WTC11 (cell line): ENCODE measurements around the gene VPS18. TPM values are rescaled to one million over a fixed set of nuclear protein-coding genes. Genes with fewer than 3 reads are reported as not detected.

ENCODE experiments used
- ATF1 ChIP-seq: sonication (generic); formaldehyde crosslinking; IDR thresholded peaks from 2 replicates; pipeline ENCODE4 v1.8.1; 2023; ENCODE audit warnings: mild to moderate bottlenecking, moderate library complexity, missing genetic modification reagents
- CREB1 ChIP-seq: sonication (generic); formaldehyde crosslinking; IDR thresholded peaks from 2 replicates; pipeline ENCODE4 v1.8.0; 2023; ENCODE audit warnings: mild to moderate bottlenecking, missing genetic modification reagents
- ELF4 ChIP-seq: sonication (generic); formaldehyde crosslinking; IDR thresholded peaks from 2 replicates; pipeline ENCODE4 v1.8.1; 2022; ENCODE audit warnings: low read depth, mild to moderate bottlenecking, moderate library complexity, missing genetic modification reagents
- FOXK1 ChIP-seq: sonication (generic); formaldehyde crosslinking; IDR thresholded peaks from 2 replicates; pipeline ENCODE4 v1.8.0; 2022; ENCODE audit warnings: mild to moderate bottlenecking, moderate library complexity, missing genetic modification reagents
- KAT7 ChIP-seq: sonication (generic); formaldehyde crosslinking; IDR thresholded peaks from 2 replicates; pipeline ENCODE4 v1.8.1; 2023; ENCODE audit warnings: missing genetic modification reagents, mild to moderate bottlenecking, borderline replicate concordance
- NFATC4 ChIP-seq: fragments of 250-450 bp; sonication (Bioruptor Pico); IDR thresholded peaks from 2 replicates; pipeline ENCODE4 v1.9.0; 2021; ENCODE audit warnings: mild to moderate bottlenecking
- NFE2L1 ChIP-seq: sonication (generic); formaldehyde crosslinking; IDR thresholded peaks from 2 replicates; pipeline ENCODE4 v1.8.1; 2023; ENCODE audit warnings: missing genetic modification reagents
- NFYB ChIP-seq: sonication (generic); formaldehyde crosslinking; conservative IDR thresholded peaks from 2 replicates; pipeline ENCODE4 v1.8.0; 2022; ENCODE audit warnings: low read depth, missing genetic modification reagents
- NR1H2 ChIP-seq: sonication (generic); formaldehyde crosslinking; IDR thresholded peaks from 2 replicates; pipeline ENCODE4 v1.9.0; 2021; ENCODE audit warnings: mild to moderate bottlenecking, moderate library complexity, missing genetic modification reagents
- NR3C1 ChIP-seq: sonication (generic); formaldehyde crosslinking; conservative IDR thresholded peaks from 2 replicates; pipeline ENCODE4 v1.8.1; 2023; ENCODE audit warnings: low read depth, mild to moderate bottlenecking, missing genetic modification reagents
- SMAD4 ChIP-seq: sonication (generic); formaldehyde crosslinking; IDR thresholded peaks from 2 replicates; pipeline ENCODE4 v1.8.0; 2022; ENCODE audit warnings: mild to moderate bottlenecking, missing genetic modification reagents
- SP1 ChIP-seq: sonication (generic); formaldehyde crosslinking; conservative IDR thresholded peaks from 2 replicates; pipeline ENCODE4 v1.8.1; 2022; ENCODE audit warnings: missing genetic modification reagents
- TCF7 ChIP-seq: sonication (generic); formaldehyde crosslinking; IDR thresholded peaks from 2 replicates; pipeline ENCODE4 v1.8.0; 2022; ENCODE audit warnings: mild to moderate bottlenecking, low read depth, missing genetic modification reagents, moderate library complexity
- TEAD1 ChIP-seq: sonication (generic); formaldehyde crosslinking; IDR thresholded peaks from 2 replicates; pipeline ENCODE4 v1.8.0; 2022; ENCODE audit warnings: mild to moderate bottlenecking, missing genetic modification reagents
- TP53 ChIP-seq: sonication (generic); formaldehyde crosslinking; IDR thresholded peaks from 2 replicates; pipeline ENCODE4 v1.8.1; 2023; ENCODE audit warnings: mild to moderate bottlenecking, missing genetic modification reagents
- ZNF121 ChIP-seq: sonication (generic); formaldehyde crosslinking; IDR thresholded peaks from 2 replicates; pipeline ENCODE4 v1.8.0; 2023; ENCODE audit warnings: missing genetic modification reagents
- ZNF219 ChIP-seq: sonication (generic); formaldehyde crosslinking; IDR thresholded peaks from 2 replicates; pipeline ENCODE4 v1.8.0; 2023; ENCODE audit warnings: missing genetic modification reagents, mild to moderate bottlenecking, borderline replicate concordance
- ZNF263 ChIP-seq: sonication (generic); formaldehyde crosslinking; IDR thresholded peaks from 2 replicates; pipeline ENCODE4 v1.8.1; 2022; ENCODE audit warnings: low read depth, mild to moderate bottlenecking, moderate library complexity, missing genetic modification reagents
- ZNF423 ChIP-seq: fragments of 250-450 bp; sonication (Bioruptor Pico); IDR thresholded peaks from 2 replicates; pipeline ENCODE4 v2.1.2; 2022; ENCODE audit warnings: mild to moderate bottlenecking, moderate library complexity
- total RNA-seq: library from RNA; stranded (reverse); gene quantifications from 3 replicates; pipeline ENCODE4 v1.2.3, GENCODE V29; 2021
- TF ChIP-seq, protein P1 (sequence below): sonication (generic); formaldehyde crosslinking; IDR thresholded peaks from 2 replicates; pipeline ENCODE4 v1.8.1; 2023; ENCODE audit warnings: mild to moderate bottlenecking, missing genetic modification reagents
- TF ChIP-seq, protein P2 (sequence below): sonication (generic); formaldehyde crosslinking; IDR thresholded peaks from 2 replicates; pipeline ENCODE4 v1.8.0; 2022; ENCODE audit warnings: mild to moderate bottlenecking, missing genetic modification reagents
- TF ChIP-seq, protein P3 (sequence below): sonication (generic); formaldehyde crosslinking; IDR thresholded peaks from 2 replicates; pipeline ENCODE4 v1.8.0; 2022; ENCODE audit warnings: missing genetic modification reagents
- TF ChIP-seq, protein P4 (sequence below): sonication (generic); formaldehyde crosslinking; IDR thresholded peaks from 2 replicates; pipeline ENCODE4 v1.8.1; 2022; ENCODE audit warnings: low read depth, mild to moderate bottlenecking, moderate library complexity, missing genetic modification reagents, borderline replicate concordance
- TF ChIP-seq, protein P5 (sequence below): sonication (generic); formaldehyde crosslinking; conservative IDR thresholded peaks from 2 replicates; pipeline ENCODE4 v1.8.1; 2022; ENCODE audit warnings: mild to moderate bottlenecking, missing genetic modification reagents
- TF ChIP-seq, protein P6 (sequence below): fragments of 250-450 bp; sonication (Bioruptor Pico); IDR thresholded peaks from 2 replicates; pipeline ENCODE4 v1.9.0; 2021; ENCODE audit warnings: mild to moderate bottlenecking

The VPS18 gene
- total RNA-seq, 1 experiment from 2014 or later = 27.3 TPM

DNA sequence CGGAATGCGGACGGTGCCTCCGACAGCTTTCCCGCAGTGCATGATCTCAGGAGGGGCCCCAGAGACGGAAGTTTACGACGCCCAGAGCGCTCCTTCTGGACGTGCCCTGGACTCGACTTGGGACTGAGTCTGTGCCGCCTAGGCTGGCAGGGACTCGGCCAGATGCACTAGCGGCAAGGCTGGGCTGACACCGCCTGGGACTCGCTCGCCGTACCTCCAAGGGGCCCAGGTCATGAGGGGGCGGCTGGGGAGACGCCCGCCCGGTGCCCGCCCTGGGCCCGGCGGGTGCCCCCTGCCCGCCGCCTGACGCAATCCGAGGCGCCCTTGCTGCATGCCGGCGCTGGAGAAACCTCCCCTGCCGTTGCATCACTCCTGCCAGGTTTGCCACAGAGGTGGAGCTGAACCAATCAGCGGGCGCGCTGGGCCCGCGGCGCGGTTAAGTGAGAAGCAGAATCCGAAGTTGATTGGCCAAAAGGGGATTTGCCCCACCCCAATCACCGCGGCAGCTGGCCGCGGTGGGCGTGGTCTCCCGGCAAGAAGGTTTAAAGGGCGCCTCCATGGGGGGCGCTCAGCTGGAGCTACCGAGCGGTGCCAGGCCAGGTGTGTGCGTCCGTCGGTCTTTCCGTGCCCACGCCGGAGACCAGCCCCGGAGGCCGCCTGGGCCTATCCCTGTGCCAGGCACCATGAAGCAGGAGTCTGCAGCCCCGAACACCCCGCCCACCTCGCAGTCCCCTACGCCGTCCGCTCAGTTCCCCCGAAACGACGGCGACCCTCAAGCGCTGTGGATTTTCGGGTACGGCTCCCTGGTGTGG lies 58.9 kb downstream of the VPS18 start, which contains the start of gene CHAC1 (continued):
- TF ChIP-seq, protein P1, sequence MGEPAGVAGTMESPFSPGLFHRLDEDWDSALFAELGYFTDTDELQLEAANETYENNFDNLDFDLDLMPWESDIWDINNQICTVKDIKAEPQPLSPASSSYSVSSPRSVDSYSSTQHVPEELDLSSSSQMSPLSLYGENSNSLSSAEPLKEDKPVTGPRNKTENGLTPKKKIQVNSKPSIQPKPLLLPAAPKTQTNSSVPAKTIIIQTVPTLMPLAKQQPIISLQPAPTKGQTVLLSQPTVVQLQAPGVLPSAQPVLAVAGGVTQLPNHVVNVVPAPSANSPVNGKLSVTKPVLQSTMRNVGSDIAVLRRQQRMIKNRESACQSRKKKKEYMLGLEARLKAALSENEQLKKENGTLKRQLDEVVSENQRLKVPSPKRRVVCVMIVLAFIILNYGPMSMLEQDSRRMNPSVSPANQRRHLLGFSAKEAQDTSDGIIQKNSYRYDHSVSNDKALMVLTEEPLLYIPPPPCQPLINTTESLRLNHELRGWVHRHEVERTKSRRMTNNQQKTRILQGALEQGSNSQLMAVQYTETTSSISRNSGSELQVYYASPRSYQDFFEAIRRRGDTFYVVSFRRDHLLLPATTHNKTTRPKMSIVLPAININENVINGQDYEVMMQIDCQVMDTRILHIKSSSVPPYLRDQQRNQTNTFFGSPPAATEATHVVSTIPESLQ (CRISPR knock-in tag) = no peak
- no peak for TF ChIP-seq NR3C1 (CRISPR knock-in tag)
- TF ChIP-seq ELF4 = no peak; the same call in 1 of the 2 replicates
- no peak for TF ChIP-seq CREB1
- peak; percentile 84; the same call in 1 of the 2 replicates for TF ChIP-seq NFATC4
- no peak for TF ChIP-seq KAT7 (CRISPR knock-in tag)
- TF ChIP-seq NFE2L1 (CRISPR knock-in tag) = no peak
- TF ChIP-seq ZNF423 (CRISPR knock-in tag) = no peak
- TF ChIP-seq TEAD1 (CRISPR knock-in tag) = peak; percentile 63; the same call in 1 of the 2 replicates
- TF ChIP-seq TP53 (CRISPR knock-in tag) = peak; percentile 46; the same call in 1 of the 2 replicates
- TF ChIP-seq ZNF219 (CRISPR knock-in tag) = no peak; the same call in 1 of the 2 replicates
- peak; percentile 90 for TF ChIP-seq SP1 (CRISPR knock-in tag)
- peak; percentile 79 for TF ChIP-seq NFYB (CRISPR knock-in tag)
- TF ChIP-seq ZNF121 (CRISPR knock-in tag) = no peak
- peak; percentile 29; the same call in 1 of the 2 replicates for TF ChIP-seq SMAD4 (CRISPR knock-in tag)
- no peak for TF ChIP-seq NR1H2
- TF ChIP-seq FOXK1 (CRISPR knock-in tag) = no peak; the same call in none of the 2 replicates
- TF ChIP-seq, protein P2, sequence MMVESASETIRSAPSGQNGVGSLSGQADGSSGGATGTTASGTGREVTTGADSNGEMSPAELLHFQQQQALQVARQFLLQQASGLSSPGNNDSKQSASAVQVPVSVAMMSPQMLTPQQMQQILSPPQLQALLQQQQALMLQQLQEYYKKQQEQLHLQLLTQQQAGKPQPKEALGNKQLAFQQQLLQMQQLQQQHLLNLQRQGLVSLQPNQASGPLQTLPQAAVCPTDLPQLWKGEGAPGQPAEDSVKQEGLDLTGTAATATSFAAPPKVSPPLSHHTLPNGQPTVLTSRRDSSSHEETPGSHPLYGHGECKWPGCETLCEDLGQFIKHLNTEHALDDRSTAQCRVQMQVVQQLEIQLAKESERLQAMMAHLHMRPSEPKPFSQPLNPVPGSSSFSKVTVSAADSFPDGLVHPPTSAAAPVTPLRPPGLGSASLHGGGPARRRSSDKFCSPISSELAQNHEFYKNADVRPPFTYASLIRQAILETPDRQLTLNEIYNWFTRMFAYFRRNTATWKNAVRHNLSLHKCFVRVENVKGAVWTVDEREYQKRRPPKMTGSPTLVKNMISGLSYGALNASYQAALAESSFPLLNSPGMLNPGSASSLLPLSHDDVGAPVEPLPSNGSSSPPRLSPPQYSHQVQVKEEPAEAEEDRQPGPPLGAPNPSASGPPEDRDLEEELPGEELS (CRISPR knock-in tag) = peak; percentile 14; the same call in 1 of the 2 replicates
- TF ChIP-seq, protein P3, sequence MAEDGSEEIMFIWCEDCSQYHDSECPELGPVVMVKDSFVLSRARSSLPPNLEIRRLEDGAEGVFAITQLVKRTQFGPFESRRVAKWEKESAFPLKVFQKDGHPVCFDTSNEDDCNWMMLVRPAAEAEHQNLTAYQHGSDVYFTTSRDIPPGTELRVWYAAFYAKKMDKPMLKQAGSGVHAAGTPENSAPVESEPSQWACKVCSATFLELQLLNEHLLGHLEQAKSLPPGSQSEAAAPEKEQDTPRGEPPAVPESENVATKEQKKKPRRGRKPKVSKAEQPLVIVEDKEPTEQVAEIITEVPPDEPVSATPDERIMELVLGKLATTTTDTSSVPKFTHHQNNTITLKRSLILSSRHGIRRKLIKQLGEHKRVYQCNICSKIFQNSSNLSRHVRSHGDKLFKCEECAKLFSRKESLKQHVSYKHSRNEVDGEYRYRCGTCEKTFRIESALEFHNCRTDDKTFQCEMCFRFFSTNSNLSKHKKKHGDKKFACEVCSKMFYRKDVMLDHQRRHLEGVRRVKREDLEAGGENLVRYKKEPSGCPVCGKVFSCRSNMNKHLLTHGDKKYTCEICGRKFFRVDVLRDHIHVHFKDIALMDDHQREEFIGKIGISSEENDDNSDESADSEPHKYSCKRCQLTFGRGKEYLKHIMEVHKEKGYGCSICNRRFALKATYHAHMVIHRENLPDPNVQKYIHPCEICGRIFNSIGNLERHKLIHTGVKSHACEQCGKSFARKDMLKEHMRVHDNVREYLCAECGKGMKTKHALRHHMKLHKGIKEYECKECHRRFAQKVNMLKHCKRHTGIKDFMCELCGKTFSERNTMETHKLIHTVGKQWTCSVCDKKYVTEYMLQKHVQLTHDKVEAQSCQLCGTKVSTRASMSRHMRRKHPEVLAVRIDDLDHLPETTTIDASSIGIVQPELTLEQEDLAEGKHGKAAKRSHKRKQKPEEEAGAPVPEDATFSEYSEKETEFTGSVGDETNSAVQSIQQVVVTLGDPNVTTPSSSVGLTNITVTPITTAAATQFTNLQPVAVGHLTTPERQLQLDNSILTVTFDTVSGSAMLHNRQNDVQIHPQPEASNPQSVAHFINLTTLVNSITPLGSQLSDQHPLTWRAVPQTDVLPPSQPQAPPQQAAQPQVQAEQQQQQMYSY (CRISPR knock-in tag) = no peak
- TF ChIP-seq ATF1 (CRISPR knock-in tag) = no peak
- TF ChIP-seq TCF7 (CRISPR knock-in tag) = peak; percentile 29; the same call in 1 of the 2 replicates
- TF ChIP-seq, protein P4, sequence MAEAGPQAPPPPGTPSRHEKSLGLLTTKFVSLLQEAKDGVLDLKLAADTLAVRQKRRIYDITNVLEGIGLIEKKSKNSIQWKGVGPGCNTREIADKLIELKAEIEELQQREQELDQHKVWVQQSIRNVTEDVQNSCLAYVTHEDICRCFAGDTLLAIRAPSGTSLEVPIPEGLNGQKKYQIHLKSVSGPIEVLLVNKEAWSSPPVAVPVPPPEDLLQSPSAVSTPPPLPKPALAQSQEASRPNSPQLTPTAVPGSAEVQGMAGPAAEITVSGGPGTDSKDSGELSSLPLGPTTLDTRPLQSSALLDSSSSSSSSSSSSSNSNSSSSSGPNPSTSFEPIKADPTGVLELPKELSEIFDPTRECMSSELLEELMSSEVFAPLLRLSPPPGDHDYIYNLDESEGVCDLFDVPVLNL (CRISPR knock-in tag) = 0 out of 2 replicates have a peak, but pooled peaks have one; percentile 60
- TF ChIP-seq, protein P5, sequence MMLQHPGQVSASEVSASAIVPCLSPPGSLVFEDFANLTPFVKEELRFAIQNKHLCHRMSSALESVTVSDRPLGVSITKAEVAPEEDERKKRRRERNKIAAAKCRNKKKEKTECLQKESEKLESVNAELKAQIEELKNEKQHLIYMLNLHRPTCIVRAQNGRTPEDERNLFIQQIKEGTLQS (CRISPR knock-in tag) = peak; percentile 98
- no peak; the same call in 1 of the 2 replicates for TF ChIP-seq ZNF263 (CRISPR knock-in tag)
- TF ChIP-seq, protein P6, sequence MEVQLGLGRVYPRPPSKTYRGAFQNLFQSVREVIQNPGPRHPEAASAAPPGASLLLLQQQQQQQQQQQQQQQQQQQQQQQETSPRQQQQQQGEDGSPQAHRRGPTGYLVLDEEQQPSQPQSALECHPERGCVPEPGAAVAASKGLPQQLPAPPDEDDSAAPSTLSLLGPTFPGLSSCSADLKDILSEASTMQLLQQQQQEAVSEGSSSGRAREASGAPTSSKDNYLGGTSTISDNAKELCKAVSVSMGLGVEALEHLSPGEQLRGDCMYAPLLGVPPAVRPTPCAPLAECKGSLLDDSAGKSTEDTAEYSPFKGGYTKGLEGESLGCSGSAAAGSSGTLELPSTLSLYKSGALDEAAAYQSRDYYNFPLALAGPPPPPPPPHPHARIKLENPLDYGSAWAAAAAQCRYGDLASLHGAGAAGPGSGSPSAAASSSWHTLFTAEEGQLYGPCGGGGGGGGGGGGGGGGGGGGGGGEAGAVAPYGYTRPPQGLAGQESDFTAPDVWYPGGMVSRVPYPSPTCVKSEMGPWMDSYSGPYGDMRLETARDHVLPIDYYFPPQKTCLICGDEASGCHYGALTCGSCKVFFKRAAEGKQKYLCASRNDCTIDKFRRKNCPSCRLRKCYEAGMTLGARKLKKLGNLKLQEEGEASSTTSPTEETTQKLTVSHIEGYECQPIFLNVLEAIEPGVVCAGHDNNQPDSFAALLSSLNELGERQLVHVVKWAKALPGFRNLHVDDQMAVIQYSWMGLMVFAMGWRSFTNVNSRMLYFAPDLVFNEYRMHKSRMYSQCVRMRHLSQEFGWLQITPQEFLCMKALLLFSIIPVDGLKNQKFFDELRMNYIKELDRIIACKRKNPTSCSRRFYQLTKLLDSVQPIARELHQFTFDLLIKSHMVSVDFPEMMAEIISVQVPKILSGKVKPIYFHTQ = no peak
